ENCODE measurements around the gene TASOR2. TPM values are rescaled to one million over a fixed set of nuclear protein-coding genes. Genes with fewer than 3 reads are reported as not detected.

TASOR2 gene
- total RNA-seq, 1 experiment from 2014 or later: 80.3 TPM

DNA sequence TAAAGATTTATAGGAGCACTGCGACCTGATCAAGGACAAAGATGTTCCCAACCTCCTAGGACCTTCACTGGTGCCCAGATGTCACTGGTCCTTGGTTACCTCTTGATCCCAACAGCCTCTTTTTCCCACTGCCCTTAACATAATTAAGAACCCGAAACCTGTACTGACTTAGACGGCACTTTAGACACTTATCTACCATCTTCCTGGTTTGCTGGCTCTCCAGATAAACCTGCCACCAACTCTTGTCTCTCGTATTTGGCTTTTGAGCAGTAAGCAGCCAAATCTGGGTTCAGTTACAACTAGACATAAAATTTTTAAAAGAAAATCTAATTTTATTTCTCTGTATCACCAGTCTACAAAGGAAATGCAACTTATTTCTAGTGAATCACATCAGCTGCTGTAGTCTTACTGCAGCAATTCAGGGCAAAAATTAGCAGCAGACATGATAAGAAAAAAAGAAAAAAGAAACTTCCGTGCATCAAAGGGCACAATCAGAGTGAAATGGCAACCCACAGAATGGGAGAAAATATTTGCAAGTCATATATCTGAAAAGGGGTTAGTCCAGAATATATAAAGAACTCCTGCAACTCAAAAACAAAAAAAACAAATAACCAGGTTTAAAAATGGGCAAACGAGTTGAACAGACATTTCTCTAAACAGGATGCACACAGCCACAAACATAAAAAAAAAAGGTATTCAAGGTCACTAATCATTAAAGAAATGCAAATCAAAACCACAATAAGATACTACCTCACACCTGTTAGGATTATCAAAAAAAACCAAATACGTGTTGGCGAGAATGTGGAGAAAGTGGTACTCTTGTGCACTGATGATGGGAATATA is 27.7 kb upstream of the TASOR2 start:
- Histone ChIP-seq H3K36me3 (ENCODE audit: control insufficient read depth in 1 of 2, insufficient read depth in 2 of 2, low read length in 2 of 2) (no peaks in the 10 kb centered on the region), H3K27ac (ENCODE audit: low read depth, low read length) (no peak overlapping the region), H3K9ac (ENCODE audit: low read length) (no peak overlapping the region), H3K4me2 (ENCODE audit: low read length) (no peak overlapping the region), H4K20me1 (ENCODE audit: insufficient read depth) (no peaks in the 10 kb centered on the region), H3K4me1 (ENCODE audit: control insufficient read depth in 1 of 2, insufficient read depth in 2 of 2, low read length in 2 of 2) (peaks cover 0 to 21% of the 10 kb centered on the region in 2 experiments; a peak in 2 of 4 replicates), H3K9me3 (ENCODE audit: control insufficient read depth in 1 of 2, insufficient read depth in 1 of 2, low read depth in 1 of 2, low read length in 2 of 2) (no peaks in the 10 kb centered on the region), H3K4me3 (replicated peaks in 1 of 2; ENCODE audit: low read depth in 1 of 2, low read length in 2 of 2) (no peak overlapping the region), H3K9me2 (ENCODE audit: insufficient read depth) (no peaks in the 10 kb centered on the region), H3K79me2 (ENCODE audit: insufficient read depth, low read length) (peaks cover 19% of the 10 kb centered on the region; the same call in 1 of the 2 replicates), H2AFZ (ENCODE audit: low read depth, low read length, poor library complexity, severe bottlenecking) (no peak overlapping the region), H3K27me3 (ENCODE audit: insufficient read depth, low read length) (no peaks in the 10 kb centered on the region)
- intact Hi-C loops (cut with micrococcal nuclease): no loop called here
- ChIA-PET POLR2A (no interaction called here), RAD21 (ENCODE audit: low non-redundant PET in 1 of 2, low total read pairs in 2 of 2, uncharacterized antibody in 2 of 2, unreplicated experiment in 2 of 2) (no interaction called here), CTCF (no interaction called here)
- TF ChIP-seq, protein P1, sequence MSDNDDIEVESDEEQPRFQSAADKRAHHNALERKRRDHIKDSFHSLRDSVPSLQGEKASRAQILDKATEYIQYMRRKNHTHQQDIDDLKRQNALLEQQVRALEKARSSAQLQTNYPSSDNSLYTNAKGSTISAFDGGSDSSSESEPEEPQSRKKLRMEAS (IDR thresholded peaks at IDR 0.05): no peak
- TF ChIP-seq SRF (IDR thresholded peaks at IDR 0.05; ENCODE audit: low read depth) (no peak), SIN3A (IDR thresholded peaks at IDR 0.05; ENCODE audit: low read depth) (no peak), ZBTB33 (IDR thresholded peaks at IDR 0.05; ENCODE audit: extremely low read depth, insufficient replicate concordance, low read length) (no peak)
- TF ChIP-seq, protein P2, sequence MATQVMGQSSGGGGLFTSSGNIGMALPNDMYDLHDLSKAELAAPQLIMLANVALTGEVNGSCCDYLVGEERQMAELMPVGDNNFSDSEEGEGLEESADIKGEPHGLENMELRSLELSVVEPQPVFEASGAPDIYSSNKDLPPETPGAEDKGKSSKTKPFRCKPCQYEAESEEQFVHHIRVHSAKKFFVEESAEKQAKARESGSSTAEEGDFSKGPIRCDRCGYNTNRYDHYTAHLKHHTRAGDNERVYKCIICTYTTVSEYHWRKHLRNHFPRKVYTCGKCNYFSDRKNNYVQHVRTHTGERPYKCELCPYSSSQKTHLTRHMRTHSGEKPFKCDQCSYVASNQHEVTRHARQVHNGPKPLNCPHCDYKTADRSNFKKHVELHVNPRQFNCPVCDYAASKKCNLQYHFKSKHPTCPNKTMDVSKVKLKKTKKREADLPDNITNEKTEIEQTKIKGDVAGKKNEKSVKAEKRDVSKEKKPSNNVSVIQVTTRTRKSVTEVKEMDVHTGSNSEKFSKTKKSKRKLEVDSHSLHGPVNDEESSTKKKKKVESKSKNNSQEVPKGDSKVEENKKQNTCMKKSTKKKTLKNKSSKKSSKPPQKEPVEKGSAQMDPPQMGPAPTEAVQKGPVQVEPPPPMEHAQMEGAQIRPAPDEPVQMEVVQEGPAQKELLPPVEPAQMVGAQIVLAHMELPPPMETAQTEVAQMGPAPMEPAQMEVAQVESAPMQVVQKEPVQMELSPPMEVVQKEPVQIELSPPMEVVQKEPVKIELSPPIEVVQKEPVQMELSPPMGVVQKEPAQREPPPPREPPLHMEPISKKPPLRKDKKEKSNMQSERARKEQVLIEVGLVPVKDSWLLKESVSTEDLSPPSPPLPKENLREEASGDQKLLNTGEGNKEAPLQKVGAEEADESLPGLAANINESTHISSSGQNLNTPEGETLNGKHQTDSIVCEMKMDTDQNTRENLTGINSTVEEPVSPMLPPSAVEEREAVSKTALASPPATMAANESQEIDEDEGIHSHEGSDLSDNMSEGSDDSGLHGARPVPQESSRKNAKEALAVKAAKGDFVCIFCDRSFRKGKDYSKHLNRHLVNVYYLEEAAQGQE (IDR thresholded peaks at IDR 0.05; ENCODE audit: low read depth): no peak
- BruUV-seq (replicated peaks): no TSS peak
- ATAC-seq (no peak), DNase-seq (ENCODE audit: low read depth, low spot score) (no peak)

Measured in HCT116 (cell line).